ENCODE results near the gene C12orf50.

Gene C12orf50

GRCh38 chr12:87952223-87952622, 77.0 kb downstream of the C12orf50 start:
- no peak overlapping the region for H3K4me3 ChIP-seq (ENCODE audit: low read depth, low read length)
- no peak for DNase-seq (ENCODE audit: low read depth)
- in situ Hi-C loops (cut with HindIII; ENCODE audit: low sequenced_read_pairs), result no loop called here
- TF ChIP-seq, protein P1, sequence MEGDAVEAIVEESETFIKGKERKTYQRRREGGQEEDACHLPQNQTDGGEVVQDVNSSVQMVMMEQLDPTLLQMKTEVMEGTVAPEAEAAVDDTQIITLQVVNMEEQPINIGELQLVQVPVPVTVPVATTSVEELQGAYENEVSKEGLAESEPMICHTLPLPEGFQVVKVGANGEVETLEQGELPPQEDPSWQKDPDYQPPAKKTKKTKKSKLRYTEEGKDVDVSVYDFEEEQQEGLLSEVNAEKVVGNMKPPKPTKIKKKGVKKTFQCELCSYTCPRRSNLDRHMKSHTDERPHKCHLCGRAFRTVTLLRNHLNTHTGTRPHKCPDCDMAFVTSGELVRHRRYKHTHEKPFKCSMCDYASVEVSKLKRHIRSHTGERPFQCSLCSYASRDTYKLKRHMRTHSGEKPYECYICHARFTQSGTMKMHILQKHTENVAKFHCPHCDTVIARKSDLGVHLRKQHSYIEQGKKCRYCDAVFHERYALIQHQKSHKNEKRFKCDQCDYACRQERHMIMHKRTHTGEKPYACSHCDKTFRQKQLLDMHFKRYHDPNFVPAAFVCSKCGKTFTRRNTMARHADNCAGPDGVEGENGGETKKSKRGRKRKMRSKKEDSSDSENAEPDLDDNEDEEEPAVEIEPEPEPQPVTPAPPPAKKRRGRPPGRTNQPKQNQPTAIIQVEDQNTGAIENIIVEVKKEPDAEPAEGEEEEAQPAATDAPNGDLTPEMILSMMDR (IDR thresholded peaks at IDR 0.05; ENCODE audit: low read depth, low read length, missing control alignments), result no peak

DNA sequence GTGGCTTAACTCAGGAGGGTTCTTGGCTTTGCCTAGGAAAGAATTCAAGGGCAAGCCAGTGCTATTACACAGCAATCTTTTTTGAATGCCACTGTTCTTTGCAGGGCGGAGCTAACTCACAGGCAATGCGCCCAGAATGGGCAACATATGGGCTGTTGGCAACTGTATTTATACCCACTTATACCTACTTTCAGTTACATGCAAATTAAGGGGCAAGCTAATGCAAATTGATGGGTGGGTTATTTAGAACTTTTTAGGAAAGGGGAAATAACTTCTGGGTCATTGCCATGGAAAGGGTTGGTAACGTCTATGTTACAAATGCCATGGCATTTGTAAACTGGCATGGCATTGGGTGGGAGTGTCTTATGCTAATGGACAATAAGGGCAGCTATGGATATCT, 85.4 kb downstream of the C12orf50 start:
- TF ChIP-seq, protein P1 (IDR thresholded peaks at IDR 0.05; ENCODE audit: low read depth, low read length, missing control alignments), result no peak
- no peak for DNase-seq (ENCODE audit: low read depth)
- H3K4me3 ChIP-seq (ENCODE audit: low read depth, low read length), result no peak overlapping the region
- in situ Hi-C loops (cut with HindIII; ENCODE audit: low sequenced_read_pairs), result no loop called here

DNA sequence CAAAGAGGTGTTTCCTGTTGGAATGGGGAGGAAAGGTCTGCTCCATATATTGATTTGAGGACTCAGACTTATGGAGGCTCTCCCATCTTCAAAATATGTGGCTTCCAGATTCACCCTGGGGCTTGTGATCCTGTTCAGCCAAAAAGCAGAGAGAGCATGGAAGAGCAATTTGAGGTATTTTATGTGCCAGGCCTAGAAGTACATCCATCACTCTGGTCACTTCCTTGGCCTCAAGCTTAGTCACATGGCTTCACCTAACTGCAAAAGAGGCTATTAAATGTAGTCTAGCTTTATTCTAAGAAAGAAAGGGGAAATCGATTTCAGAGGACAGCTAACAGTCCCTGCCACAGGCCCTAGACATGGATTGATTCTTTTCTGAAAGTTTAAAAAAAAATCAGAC, 86.2 kb downstream of the C12orf50 start:
- in situ Hi-C loops (cut with HindIII; ENCODE audit: low sequenced_read_pairs), result no loop called here
- DNase-seq (ENCODE audit: low read depth), result no peak
- H3K4me3 ChIP-seq (ENCODE audit: low read depth, low read length), result no peak overlapping the region
- TF ChIP-seq, protein P1 (IDR thresholded peaks at IDR 0.05; ENCODE audit: low read depth, low read length, missing control alignments), result no peak

DNA sequence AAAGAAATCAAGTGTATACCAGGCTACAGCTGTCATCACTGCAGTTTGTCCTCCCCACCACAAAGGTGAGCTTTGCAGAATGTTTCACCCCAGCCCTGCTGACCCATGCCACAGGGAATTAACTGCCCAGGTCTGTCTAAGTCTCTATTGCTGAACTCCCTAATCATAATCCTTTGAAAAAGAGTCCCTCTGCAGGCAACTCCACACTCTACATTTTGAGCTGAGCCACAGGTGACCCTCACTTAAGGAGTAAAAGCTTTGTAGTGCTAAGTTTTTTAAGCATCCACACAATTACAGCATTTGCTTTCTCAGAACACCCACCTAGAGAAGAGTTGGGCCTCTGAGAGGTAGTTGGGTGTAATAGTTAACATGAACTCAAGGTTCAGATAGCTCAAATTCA, 90.0 kb downstream of the C12orf50 start:
- TF ChIP-seq, protein P1 (IDR thresholded peaks at IDR 0.05; ENCODE audit: low read depth, low read length, missing control alignments), result no peak
- in situ Hi-C loops (cut with HindIII; ENCODE audit: low sequenced_read_pairs), result no loop called here
- H3K4me3 ChIP-seq (ENCODE audit: low read depth, low read length), result no peak overlapping the region
- no peak for DNase-seq (ENCODE audit: low read depth)

DNA sequence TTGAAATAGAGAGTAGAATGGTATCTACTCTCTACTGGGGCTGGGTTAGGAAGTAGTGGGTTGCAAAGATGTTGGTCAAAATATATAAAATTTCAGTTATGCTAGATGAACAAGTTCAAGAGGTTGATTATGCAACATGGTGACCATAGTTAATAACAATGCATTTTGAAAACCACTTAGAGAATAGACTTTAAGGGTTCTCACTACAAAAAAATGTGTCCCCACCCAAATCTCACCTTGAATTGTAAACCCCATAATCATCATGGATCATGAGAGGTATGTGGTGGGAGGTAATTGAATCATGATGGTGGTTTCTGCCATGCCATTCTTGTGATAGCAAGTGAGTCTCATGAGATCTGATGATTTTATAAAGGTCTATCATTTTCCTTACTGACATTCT, 94.0 kb downstream of the C12orf50 start:
- TF ChIP-seq, protein P1 (IDR thresholded peaks at IDR 0.05; ENCODE audit: low read depth, low read length, missing control alignments), result no peak
- H3K4me3 ChIP-seq (ENCODE audit: low read depth, low read length), result no peak overlapping the region
- in situ Hi-C loops (cut with HindIII; ENCODE audit: low sequenced_read_pairs), result no loop called here
- DNase-seq (ENCODE audit: low read depth), result no peak

- H3K4me3 ChIP-seq (ENCODE audit: low read depth, low read length), result no peak overlapping the region
- TF ChIP-seq, protein P1 (IDR thresholded peaks at IDR 0.05; ENCODE audit: low read depth, low read length, missing control alignments), result no peak
- in situ Hi-C loops (cut with HindIII; ENCODE audit: low sequenced_read_pairs), result no loop called here
- no peak for DNase-seq (ENCODE audit: low read depth)
These were observed 95.2 kb downstream of the C12orf50 start for GRCh38 chr12:87933991-87934390.

DNA sequence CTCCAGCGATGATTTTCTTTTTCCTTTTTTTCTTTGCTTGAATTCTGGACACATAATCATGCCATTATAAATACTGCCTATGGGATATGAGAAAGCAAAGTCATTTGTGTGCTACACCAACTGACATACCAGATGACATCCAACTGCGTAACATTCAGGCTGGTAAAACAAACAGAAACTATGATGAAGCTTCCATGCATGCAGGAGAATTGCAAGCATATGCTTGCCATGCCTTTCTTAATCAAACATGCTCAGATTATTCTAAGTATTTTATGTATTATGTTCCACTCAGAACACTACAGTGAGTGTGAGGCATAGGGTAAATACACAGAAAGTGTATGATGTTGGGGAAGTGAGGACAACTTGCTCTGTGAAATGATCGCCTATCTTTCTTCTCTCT, 97.4 kb downstream of the C12orf50 start:
- no peak for DNase-seq (ENCODE audit: low read depth)
- in situ Hi-C loops (cut with HindIII; ENCODE audit: low sequenced_read_pairs), result no loop called here
- H3K4me3 ChIP-seq (ENCODE audit: low read depth, low read length), result no peak overlapping the region
- TF ChIP-seq, protein P1 (IDR thresholded peaks at IDR 0.05; ENCODE audit: low read depth, low read length, missing control alignments), result no peak
